ENCODE measurements around the gene OR7G1.
A peak's percentile ranks its signal among the peaks of the same experiment; 100 is the strongest.

The OR7G1 gene

DNA sequence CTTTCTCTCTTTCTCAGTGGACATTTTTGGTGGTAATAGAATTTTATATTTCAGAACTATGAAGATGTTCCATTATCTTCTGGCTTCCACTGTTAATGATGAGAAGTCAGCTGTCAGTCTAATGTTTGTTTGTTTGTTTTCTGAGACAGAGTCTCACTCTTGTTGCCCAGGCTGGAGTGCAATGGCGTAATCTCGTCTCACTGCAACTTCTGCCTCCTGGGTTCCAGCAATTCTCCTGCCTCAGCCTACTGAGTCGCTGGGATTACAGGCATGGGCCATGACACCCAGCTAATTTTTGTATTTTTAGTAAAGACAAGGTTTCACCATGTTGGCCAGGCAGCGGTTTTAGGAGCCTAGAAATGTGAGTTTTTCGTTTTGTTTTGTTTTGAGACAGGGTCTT, 29.4 kb upstream of the OR7G1 start:
- Histone ChIP-seq H3K27ac (ENCODE audit: insufficient read depth, low read depth, low read length, poor library complexity, severe bottlenecking) (no peak overlapping the region), H3K4me1 (ENCODE audit: control insufficient read depth, insufficient read depth, low read length) (no peaks in the 10 kb centered on the region), H3K9me3 (ENCODE audit: control insufficient read depth, low read length) (peaks cover 12% of the 10 kb centered on the region), H3K36me3 (ENCODE audit: control insufficient read depth, insufficient read depth, low read length) (peaks cover 35% of the 10 kb centered on the region), H3K27me3 (ENCODE audit: control insufficient read depth, insufficient read depth, low read length, poor library complexity, severe bottlenecking) (no peaks in the 10 kb centered on the region), H3K4me3 (ENCODE audit: insufficient read depth, low read depth, low read length) (no peak overlapping the region)
- WGBS, 2 experiments, result 90 to 94% methylated on average over 5 of the region's 5 CpGs

DNA sequence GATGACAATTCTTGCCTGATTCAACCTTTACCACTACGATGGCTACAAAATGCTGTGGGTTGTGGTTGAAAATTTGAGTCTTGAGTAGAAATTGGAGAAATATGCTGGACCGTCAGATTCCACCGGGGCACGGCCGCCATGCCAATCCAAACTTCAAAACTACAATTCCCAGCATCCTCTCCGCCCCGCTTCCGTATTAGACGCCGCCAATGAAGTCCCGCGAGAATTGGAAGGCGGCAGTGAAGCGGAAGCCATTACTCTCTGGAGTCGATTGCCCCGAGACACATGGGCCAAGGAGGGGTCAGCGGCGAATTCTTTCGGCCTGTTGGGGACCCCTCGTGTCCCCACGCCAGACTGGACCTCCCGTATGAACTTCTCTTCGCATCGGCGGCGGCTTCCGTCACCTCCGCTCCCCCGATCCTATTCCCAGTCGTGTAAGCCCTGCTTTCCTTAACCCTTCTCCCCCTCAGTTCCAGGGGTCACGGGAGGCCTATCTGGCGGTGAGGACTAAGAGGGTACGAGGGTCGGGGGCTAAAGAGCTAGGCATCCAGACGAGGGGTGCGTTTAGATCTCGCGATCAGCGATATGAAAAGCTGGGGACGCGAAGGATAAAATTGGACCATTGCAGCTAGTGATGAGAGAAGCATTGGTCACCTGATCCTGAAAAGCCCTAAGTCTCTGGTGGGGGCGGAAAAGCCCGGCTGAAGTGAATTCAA, 24.8 kb upstream of the OR7G1 start, which contains the start of gene ZNF317:
ZNF317 (plus strand) TSS at position 239 of the 716 bp plus-strand sequence. CDS start 15,620 bp downstream, outside the sequence.
- no peaks in the 10 kb centered on the region for H3K27me3 ChIP-seq (ENCODE audit: control insufficient read depth, insufficient read depth, low read length, poor library complexity, severe bottlenecking)
- H3K4me1 ChIP-seq (ENCODE audit: control insufficient read depth, insufficient read depth, low read length), result no peaks in the 10 kb centered on the region
- H3K36me3 ChIP-seq (ENCODE audit: control insufficient read depth, insufficient read depth, low read length), result peaks cover 14% of the 10 kb centered on the region
- peak within 1 kb of the TSS; percentile 38 for H3K27ac ChIP-seq (ENCODE audit: insufficient read depth, low read depth, low read length, poor library complexity, severe bottlenecking)
- H3K4me3 ChIP-seq (ENCODE audit: insufficient read depth, low read depth, low read length), result peak within 1 kb of the TSS; percentile 89
- H3K9me3 ChIP-seq (ENCODE audit: control insufficient read depth, low read length), result peaks cover 6% of the 10 kb centered on the region
- 0% methylated on average over 43 of the region's 43 CpGs for WGBS, 2 experiments

DNA sequence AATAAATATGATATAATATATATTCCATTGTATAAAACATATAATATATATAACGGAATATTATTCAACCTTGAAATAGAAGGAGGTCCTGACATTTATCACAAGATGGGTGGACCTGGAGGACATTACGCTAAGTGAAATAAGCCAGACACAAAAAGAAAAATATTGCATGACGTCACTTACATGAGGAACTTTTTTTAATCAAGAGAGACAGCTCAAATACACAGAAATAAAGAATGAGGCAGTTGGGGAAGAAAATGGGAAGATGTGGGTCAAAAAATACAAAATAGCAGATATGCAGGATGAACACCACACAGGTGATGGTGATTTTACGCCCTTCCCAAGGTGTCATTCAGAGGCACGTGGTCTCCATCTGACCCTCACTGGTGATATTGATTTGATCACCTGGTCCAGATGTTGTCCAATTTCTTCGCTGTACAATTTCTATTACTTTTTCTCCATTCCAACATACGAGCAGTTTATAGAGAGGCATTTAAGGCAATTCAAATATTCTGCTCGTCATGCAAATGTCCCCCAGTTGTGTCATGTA, 24.1 kb upstream of the OR7G1 start:
- Histone ChIP-seq H3K27me3 (ENCODE audit: control insufficient read depth, insufficient read depth, low read length, poor library complexity, severe bottlenecking) (no peaks in the 10 kb centered on the region), H3K9me3 (ENCODE audit: control insufficient read depth, low read length) (peaks cover 3% of the 10 kb centered on the region), H3K4me1 (ENCODE audit: control insufficient read depth, insufficient read depth, low read length) (no peaks in the 10 kb centered on the region), H3K4me3 (ENCODE audit: insufficient read depth, low read depth, low read length) (peak overlapping the region; percentile 89), H3K36me3 (ENCODE audit: control insufficient read depth, insufficient read depth, low read length) (peaks cover 11% of the 10 kb centered on the region), H3K27ac (ENCODE audit: insufficient read depth, low read depth, low read length, poor library complexity, severe bottlenecking) (no peak overlapping the region)
- WGBS, 2 experiments, result 55% methylated on average over 7 of the region's 8 CpGs

GRCh38 chr19:9132422-9132821, 16.9 kb upstream of the OR7G1 start:
- Histone ChIP-seq H3K9me3 (ENCODE audit: control insufficient read depth, low read length) (no peaks in the 10 kb centered on the region), H3K4me1 (ENCODE audit: control insufficient read depth, insufficient read depth, low read length) (no peaks in the 10 kb centered on the region), H3K27ac (ENCODE audit: insufficient read depth, low read depth, low read length, poor library complexity, severe bottlenecking) (no peak overlapping the region), H3K4me3 (ENCODE audit: insufficient read depth, low read depth, low read length) (no peak overlapping the region), H3K36me3 (ENCODE audit: control insufficient read depth, insufficient read depth, low read length) (no peaks in the 10 kb centered on the region), H3K27me3 (ENCODE audit: control insufficient read depth, insufficient read depth, low read length, poor library complexity, severe bottlenecking) (no peaks in the 10 kb centered on the region)
- WGBS, 2 experiments, result 72 to 73% methylated on average over 5 of the region's 5 CpGs

- Histone ChIP-seq H3K36me3 (ENCODE audit: control insufficient read depth, insufficient read depth, low read length) (no peaks in the 10 kb centered on the region), H3K9me3 (ENCODE audit: control insufficient read depth, low read length) (no peaks in the 10 kb centered on the region), H3K4me1 (ENCODE audit: control insufficient read depth, insufficient read depth, low read length) (no peaks in the 10 kb centered on the region), H3K27me3 (ENCODE audit: control insufficient read depth, insufficient read depth, low read length, poor library complexity, severe bottlenecking) (no peaks in the 10 kb centered on the region), H3K27ac (ENCODE audit: insufficient read depth, low read depth, low read length, poor library complexity, severe bottlenecking) (no peak overlapping the region), H3K4me3 (ENCODE audit: insufficient read depth, low read depth, low read length) (no peak overlapping the region)
- WGBS, 2 experiments, result 77 to 88% methylated on average over 1 of the region's 1 CpG
Observed at GRCh38 chr19:9130965-9131364, 15.4 kb upstream of the OR7G1 start.

DNA sequence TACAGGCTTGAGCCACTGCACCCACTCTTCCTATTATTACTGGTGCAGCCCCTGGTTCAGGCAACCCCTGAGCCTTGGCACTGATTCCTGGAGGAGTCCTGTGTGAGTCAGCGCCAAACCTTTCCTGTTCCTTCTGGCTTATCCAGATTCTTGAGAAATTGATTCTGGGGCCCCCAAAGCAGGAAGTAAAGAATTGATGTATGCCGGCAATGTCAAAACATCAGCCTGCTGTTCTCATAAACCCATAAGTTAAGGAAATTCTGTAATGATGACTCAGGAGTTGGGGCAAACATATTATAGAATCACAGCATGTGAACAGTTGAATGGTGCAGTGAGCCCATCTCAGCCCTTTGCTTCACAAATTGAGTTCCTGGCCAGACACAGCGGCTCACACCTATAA, 12.6 kb upstream of the OR7G1 start:
- Histone ChIP-seq H3K27me3 (ENCODE audit: control insufficient read depth, insufficient read depth, low read length, poor library complexity, severe bottlenecking) (no peaks in the 10 kb centered on the region), H3K4me3 (ENCODE audit: insufficient read depth, low read depth, low read length) (no peak overlapping the region), H3K4me1 (ENCODE audit: control insufficient read depth, insufficient read depth, low read length) (no peaks in the 10 kb centered on the region), H3K9me3 (ENCODE audit: control insufficient read depth, low read length) (no peaks in the 10 kb centered on the region), H3K36me3 (ENCODE audit: control insufficient read depth, insufficient read depth, low read length) (no peaks in the 10 kb centered on the region), H3K27ac (ENCODE audit: insufficient read depth, low read depth, low read length, poor library complexity, severe bottlenecking) (no peak overlapping the region)
- WGBS, 2 experiments, result 76 to 83% methylated on average over 3 of the region's 3 CpGs

- Histone ChIP-seq H3K27me3 (ENCODE audit: control insufficient read depth, insufficient read depth, low read length, poor library complexity, severe bottlenecking) (no peaks in the 10 kb centered on the region), H3K4me1 (ENCODE audit: control insufficient read depth, insufficient read depth, low read length) (no peaks in the 10 kb centered on the region), H3K27ac (ENCODE audit: insufficient read depth, low read depth, low read length, poor library complexity, severe bottlenecking) (no peak within 1 kb of the TSS), H3K4me3 (ENCODE audit: insufficient read depth, low read depth, low read length) (no peak within 1 kb of the TSS), H3K9me3 (ENCODE audit: control insufficient read depth, low read length) (no peaks in the 10 kb centered on the region), H3K36me3 (ENCODE audit: control insufficient read depth, insufficient read depth, low read length) (no peaks in the 10 kb centered on the region)
- WGBS, 2 experiments, result 62 to 75% methylated on average over 1 of the region's 1 CpG
Observed at GRCh38 chr19:9126900-9127405, 11.4 kb upstream of the OR7G1 start, which contains the start of gene OR7G3. Gene OR7G3 (minus strand): TSS chr19:9126950. CDS start chr19:9126950, 0 bp downstream.

GRCh38 chr19:9116547-9116946, 984 bp upstream of the OR7G1 start:
- Histone ChIP-seq H3K4me1 (ENCODE audit: control insufficient read depth, insufficient read depth, low read length) (no peaks in the 10 kb centered on the region), H3K4me3 (ENCODE audit: insufficient read depth, low read depth, low read length) (no peak overlapping the region), H3K27me3 (ENCODE audit: control insufficient read depth, insufficient read depth, low read length, poor library complexity, severe bottlenecking) (no peaks in the 10 kb centered on the region), H3K36me3 (ENCODE audit: control insufficient read depth, insufficient read depth, low read length) (no peaks in the 10 kb centered on the region), H3K9me3 (ENCODE audit: control insufficient read depth, low read length) (peaks cover under 1% of the 10 kb centered on the region), H3K27ac (ENCODE audit: insufficient read depth, low read depth, low read length, poor library complexity, severe bottlenecking) (no peak overlapping the region)
- WGBS, 2 experiments, result 67 to 75% methylated on average over 4 to 5 of the region's 5 CpGs

DNA sequence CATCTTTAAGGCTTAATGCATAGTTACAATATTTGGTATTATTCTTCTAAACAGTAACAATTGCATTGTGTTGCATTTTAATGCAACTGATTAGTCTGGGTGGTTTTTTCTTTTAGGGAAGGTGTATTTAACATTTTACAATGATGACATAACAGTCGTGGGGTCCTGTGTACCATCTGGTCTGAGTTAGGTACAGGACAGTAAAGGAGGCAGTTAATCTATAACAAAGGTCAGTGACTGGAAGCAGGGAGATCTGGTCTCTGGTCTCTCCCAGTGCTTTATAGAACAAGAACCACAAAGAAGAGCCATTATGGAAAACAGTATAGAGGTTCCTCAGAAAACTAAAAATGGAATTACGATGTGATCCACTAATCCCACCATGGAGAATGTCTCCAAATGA, 5.6 kb downstream of the OR7G1 start:
- Histone ChIP-seq H3K4me3 (ENCODE audit: insufficient read depth, low read depth, low read length) (no peak overlapping the region), H3K27ac (ENCODE audit: insufficient read depth, low read depth, low read length, poor library complexity, severe bottlenecking) (no peak overlapping the region), H3K9me3 (ENCODE audit: control insufficient read depth, low read length) (peaks cover 2% of the 10 kb centered on the region), H3K36me3 (ENCODE audit: control insufficient read depth, insufficient read depth, low read length) (no peaks in the 10 kb centered on the region), H3K4me1 (ENCODE audit: control insufficient read depth, insufficient read depth, low read length) (no peaks in the 10 kb centered on the region), H3K27me3 (ENCODE audit: control insufficient read depth, insufficient read depth, low read length, poor library complexity, severe bottlenecking) (no peaks in the 10 kb centered on the region)
- WGBS, 2 experiments, result 62 to 64% methylated on average over 2 of the region's 2 CpGs

- WGBS, 2 experiments, result 65 to 73% methylated on average over 8 of the region's 8 CpGs
- no peak within 1 kb of the TSS for H3K4me3 ChIP-seq (ENCODE audit: insufficient read depth, low read depth, low read length)
Observed at GRCh38 chr19:9107375-9107774, 8.2 kb downstream of the OR7G1 start, which contains the start of gene OR7G2. Gene OR7G2 (minus strand): TSS chr19:9107475. CDS start chr19:9103243, 4,232 bp downstream.

More at GRCh38 chr19:9107375-9107774, 8.2 kb downstream of the OR7G1 start, which contains the start of gene OR7G2:
- no peaks in the 10 kb centered on the region for H3K36me3 ChIP-seq (ENCODE audit: control insufficient read depth, insufficient read depth, low read length)
- H3K27me3 ChIP-seq (ENCODE audit: control insufficient read depth, insufficient read depth, low read length, poor library complexity, severe bottlenecking), result no peaks in the 10 kb centered on the region
- peaks cover 2% of the 10 kb centered on the region for H3K9me3 ChIP-seq (ENCODE audit: control insufficient read depth, low read length)
- H3K27ac ChIP-seq (ENCODE audit: insufficient read depth, low read depth, low read length, poor library complexity, severe bottlenecking), result no peak within 1 kb of the TSS
- H3K4me1 ChIP-seq (ENCODE audit: control insufficient read depth, insufficient read depth, low read length), result no peaks in the 10 kb centered on the region

All from ectodermal cell (in vitro differentiated cells).